Measurements from ENCODE around the gene ABCB11. TPM values are rescaled to one million over a fixed set of nuclear protein-coding genes. Genes with fewer than 3 reads are reported as not detected.

The ABCB11 gene
- total RNA-seq, 1 experiment from 2014 or later: not detected

DNA sequence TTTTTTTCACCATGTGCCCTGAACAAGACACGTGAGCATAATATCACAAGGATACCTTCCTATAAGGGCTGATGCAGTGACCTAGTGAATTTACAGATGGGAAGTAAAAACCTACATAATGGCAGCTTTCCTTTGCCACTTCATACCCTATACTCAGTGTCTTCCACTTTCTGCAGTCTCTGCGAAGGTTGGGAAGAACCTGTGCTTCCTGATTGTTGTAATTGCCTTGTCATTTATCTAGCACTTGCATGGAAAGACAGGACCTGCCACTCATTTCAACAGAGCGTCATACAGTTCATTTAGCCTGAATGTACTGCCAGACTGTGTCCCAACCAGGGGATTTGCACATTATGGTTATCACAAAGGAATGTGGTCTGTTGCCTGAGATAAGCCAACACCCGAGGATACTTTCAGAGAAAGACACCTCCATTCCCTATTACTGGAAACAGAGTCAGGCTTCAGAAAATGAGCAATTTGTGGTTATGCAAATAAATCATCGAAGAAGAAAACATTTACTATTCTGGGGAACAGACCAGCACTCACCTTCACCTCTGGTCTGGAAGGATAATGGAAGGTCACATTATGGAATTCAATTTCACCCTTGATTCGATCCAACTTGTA is 55.0 kb downstream of the ABCB11 start:
- H2AFZ ChIP-seq: no peak overlapping the region
- H3K4me3 ChIP-seq: no peak overlapping the region

DNA sequence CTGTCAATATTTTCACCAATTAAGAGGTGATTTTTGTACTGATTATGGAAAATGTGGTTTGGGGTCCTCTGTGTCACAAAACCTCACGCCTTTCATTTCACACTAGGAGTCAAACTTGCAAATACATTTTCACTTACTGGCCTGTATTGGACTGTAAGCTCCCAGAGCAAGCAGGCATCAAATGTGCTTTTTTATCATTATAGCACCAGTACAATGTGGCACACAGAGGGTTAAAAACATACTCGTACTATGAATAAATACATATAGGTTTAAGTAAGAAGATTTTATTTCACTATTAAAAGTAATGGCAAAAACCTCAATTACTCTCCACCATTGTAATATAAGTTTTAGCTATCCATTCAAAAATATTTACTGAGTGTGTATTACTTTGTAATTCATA is 56.7 kb downstream of the ABCB11 start:
- Histone ChIP-seq H3K79me2 (ENCODE audit: low read depth) (no peaks in the 10 kb centered on the region), H3K27me3 (ENCODE audit: insufficient read depth, low read depth) (no peaks in the 10 kb centered on the region), H2AFZ (no peak overlapping the region), H3K9me3 (ENCODE audit: insufficient read depth, low read depth) (no peaks in the 10 kb centered on the region), H3K36me3 (ENCODE audit: low read depth) (no peaks in the 10 kb centered on the region), H3F3A (ENCODE audit: insufficient read depth, low read depth) (no peaks in the 10 kb centered on the region), H3K27ac (no peak overlapping the region), H3K4me2 (no peak overlapping the region), H3K4me3 (no peak overlapping the region), H3K4me1 (replicated peaks; ENCODE audit: insufficient read depth) (no peaks in the 10 kb centered on the region), H3K9me2 (ENCODE audit: insufficient read depth) (no peaks in the 10 kb centered on the region), H4K20me1 (ENCODE audit: insufficient read depth) (no peaks in the 10 kb centered on the region)
- intact Hi-C loops (cut with micrococcal nuclease; ENCODE audit: unreplicated experiment): no loop called here
- ChIA-PET CTCF (no interaction called here), POLR2A (ENCODE audit: unreplicated experiment) (no interaction called here)
- no peak for DNase-seq
- no TSS peak for BruUV-seq (replicated peaks)
- TF ChIP-seq EZH2 (IDR thresholded peaks at IDR 0.05; ENCODE audit: low read depth): no peak
- no peak for TF ChIP-seq CTCF (conservative IDR thresholded peaks at IDR 0.05)

More for the DNA sequence above, 55.0 kb downstream of the ABCB11 start:
- H3K9me3 ChIP-seq (ENCODE audit: insufficient read depth, low read depth): no peaks in the 10 kb centered on the region
- TF ChIP-seq EZH2 (IDR thresholded peaks at IDR 0.05; ENCODE audit: low read depth): no peak
- TF ChIP-seq CTCF (conservative IDR thresholded peaks at IDR 0.05): no peak
- no peaks in the 10 kb centered on the region for H3K79me2 ChIP-seq (ENCODE audit: low read depth)
- DNase-seq: no peak
- no peak overlapping the region for H3K27ac ChIP-seq
- no TSS peak for BruUV-seq (replicated peaks)
- ChIA-PET CTCF (no interaction called here), POLR2A (ENCODE audit: unreplicated experiment) (no interaction called here)
- no peaks in the 10 kb centered on the region for H3F3A ChIP-seq (ENCODE audit: insufficient read depth, low read depth)
- no peaks in the 10 kb centered on the region for H3K27me3 ChIP-seq (ENCODE audit: insufficient read depth, low read depth)
- no peaks in the 10 kb centered on the region for H3K36me3 ChIP-seq (ENCODE audit: low read depth)
- no peaks in the 10 kb centered on the region for H3K9me2 ChIP-seq (ENCODE audit: insufficient read depth)
- no peaks in the 10 kb centered on the region for H4K20me1 ChIP-seq (ENCODE audit: insufficient read depth)
- H3K4me2 ChIP-seq: no peak overlapping the region
- H3K4me1 ChIP-seq (replicated peaks; ENCODE audit: insufficient read depth): no peaks in the 10 kb centered on the region
- intact Hi-C loops (cut with micrococcal nuclease; ENCODE audit: unreplicated experiment): no loop called here

GRCh38 chr2:168971261-168971660 is 59.9 kb downstream of the ABCB11 start:
- H3F3A ChIP-seq (ENCODE audit: insufficient read depth, low read depth): no peaks in the 10 kb centered on the region
- H4K20me1 ChIP-seq (ENCODE audit: insufficient read depth): no peaks in the 10 kb centered on the region
- CTCF ChIA-PET: no interaction called here
- no peaks in the 10 kb centered on the region for H3K27me3 ChIP-seq (ENCODE audit: insufficient read depth, low read depth)
- H3K79me2 ChIP-seq (ENCODE audit: low read depth): no peaks in the 10 kb centered on the region
- DNase-seq: no peak
- intact Hi-C loops (cut with micrococcal nuclease; ENCODE audit: unreplicated experiment): no loop called here
- no peaks in the 10 kb centered on the region for H3K36me3 ChIP-seq (ENCODE audit: low read depth)
- H3K4me3 ChIP-seq: no peak overlapping the region
- no TSS peak for BruUV-seq (replicated peaks)
- no peak overlapping the region for H3K27ac ChIP-seq
- POLR2A ChIA-PET (ENCODE audit: unreplicated experiment): no interaction called here
- H2AFZ ChIP-seq: no peak overlapping the region
- H3K4me2 ChIP-seq: no peak overlapping the region
- no peaks in the 10 kb centered on the region for H3K9me3 ChIP-seq (ENCODE audit: insufficient read depth, low read depth)
- no peaks in the 10 kb centered on the region for H3K4me1 ChIP-seq (replicated peaks; ENCODE audit: insufficient read depth)
- no peaks in the 10 kb centered on the region for H3K9me2 ChIP-seq (ENCODE audit: insufficient read depth)
- no peak for TF ChIP-seq EZH2 (IDR thresholded peaks at IDR 0.05; ENCODE audit: low read depth)
- TF ChIP-seq CTCF (conservative IDR thresholded peaks at IDR 0.05): no peak
